NB4 (cell line): Measurements from ENCODE around the gene CUL3.

ENCODE experiments used
- CTCF ChIP-seq: IDR thresholded peaks from one replicate; pipeline ENCODE4 v1.5.1; 2012; ENCODE audit warnings: low read depth, low read length
- MAX ChIP-seq: IDR thresholded peaks from 2 replicates; pipeline ENCODE4 v1.6.1; 2011; ENCODE audit warnings: low read depth, low read length
- MYC ChIP-seq: IDR thresholded peaks from 2 replicates; pipeline ENCODE4 v1.6.1; 2011; ENCODE audit warnings: low read depth, low read length
- POLR2A ChIP-seq: IDR thresholded peaks from 2 replicates; pipeline ENCODE4 v1.6.1; 2011; ENCODE audit warnings: mild to moderate bottlenecking; ENCODE audit not compliant: insufficient read length; ENCODE audit errors: extremely low read depth

GRCh38 chr2:224426656-224427055 is 158.5 kb downstream of the CUL3 start:
- TF ChIP-seq CTCF (no peak), POLR2A (no peak), MYC (no peak), MAX (no peak)
